Activated CD4-positive, CD25-positive, alpha-beta regulatory T cell treated with anti-CD3 and anti-CD28 coated beads, Interleukin-2, amount 50 U/mL, for 16 hours (primary cell): ENCODE results near the gene GRIN2A.
"Not testable (repeated sequence)": the region's sequence is repeated elsewhere in the genome, so short reads cannot be mapped to it uniquely, and the experiment has no call there.

Source experiments
- DNase-seq: peaks from one replicate; pipeline ENCODE4 v3.0.0-alpha.2; 2020; ENCODE audit warnings: low read depth, low spot score

Gene GRIN2A

GRCh38 chr16:9917691-9918090 is 264.5 kb downstream of the GRIN2A start:
- DNase-seq: no peak

- DNase-seq: no peak
These were observed 268.5 kb downstream of the GRIN2A start for GRCh38 chr16:9913604-9914326.

DNA sequence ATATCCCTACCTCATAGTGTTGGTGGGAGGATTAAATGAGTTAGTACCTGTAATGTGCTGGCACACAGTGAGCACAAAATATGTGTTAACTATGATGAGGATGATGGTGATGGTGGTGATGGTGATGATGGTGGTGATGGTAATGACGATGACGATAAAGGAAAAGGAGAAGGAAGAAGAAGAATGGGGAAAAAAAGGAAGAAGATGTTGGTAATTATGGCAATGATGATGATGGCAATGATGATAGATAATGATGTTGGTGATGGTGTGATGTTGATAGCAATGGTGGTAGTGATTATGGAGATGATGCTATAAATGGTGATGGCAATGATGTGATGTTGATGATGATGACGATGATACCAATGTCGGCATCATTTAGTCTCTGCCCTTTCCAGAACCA is 270.2 kb downstream of the GRIN2A start:
- no peak for DNase-seq

DNA sequence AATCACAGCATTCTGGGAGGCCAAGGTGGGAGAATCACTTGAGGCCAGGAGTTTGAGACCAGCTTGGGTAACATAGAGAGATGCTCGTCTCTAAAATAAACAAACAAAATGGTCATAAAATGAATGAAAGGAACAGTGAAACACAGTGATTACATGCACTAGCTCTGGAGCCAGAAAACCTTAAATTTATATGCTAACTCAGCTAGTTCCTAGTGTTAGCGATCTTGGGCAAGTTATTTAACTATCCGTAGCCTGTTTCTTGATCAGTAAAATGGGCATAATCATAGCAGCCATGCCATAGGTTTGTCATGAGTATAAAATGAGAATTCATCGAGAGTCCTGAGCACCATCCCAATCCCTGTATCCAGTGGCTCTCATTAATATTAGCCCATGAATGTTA is 271.0 kb downstream of the GRIN2A start:
- DNase-seq: no peak

- no peak for DNase-seq
These were observed 273.0 kb downstream of the GRIN2A start for GRCh38 chr16:9909072-9909825.

DNA sequence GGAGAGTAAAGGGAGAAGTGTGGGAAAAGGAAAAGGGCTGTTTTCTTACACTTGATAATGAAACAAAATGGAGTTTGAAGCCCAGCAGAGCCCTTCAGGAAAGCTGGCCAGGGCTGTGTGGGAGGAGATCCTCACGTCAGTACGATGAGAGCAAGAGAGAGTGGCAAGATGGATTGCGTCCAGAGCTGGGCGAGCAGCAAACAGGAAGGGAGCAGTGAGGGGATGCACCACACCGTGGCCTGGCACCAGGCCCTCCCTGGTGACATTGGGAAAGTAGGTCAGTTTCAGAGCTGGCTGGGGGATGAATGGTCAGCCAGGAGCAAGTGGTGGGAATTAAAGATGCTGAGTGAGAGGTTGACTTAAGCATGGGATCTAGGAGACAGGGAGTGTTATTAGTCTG is 273.6 kb downstream of the GRIN2A start:
- DNase-seq: no peak

GRCh38 chr16:9907752-9908151 is 274.5 kb downstream of the GRIN2A start:
- DNase-seq: no peak

DNA sequence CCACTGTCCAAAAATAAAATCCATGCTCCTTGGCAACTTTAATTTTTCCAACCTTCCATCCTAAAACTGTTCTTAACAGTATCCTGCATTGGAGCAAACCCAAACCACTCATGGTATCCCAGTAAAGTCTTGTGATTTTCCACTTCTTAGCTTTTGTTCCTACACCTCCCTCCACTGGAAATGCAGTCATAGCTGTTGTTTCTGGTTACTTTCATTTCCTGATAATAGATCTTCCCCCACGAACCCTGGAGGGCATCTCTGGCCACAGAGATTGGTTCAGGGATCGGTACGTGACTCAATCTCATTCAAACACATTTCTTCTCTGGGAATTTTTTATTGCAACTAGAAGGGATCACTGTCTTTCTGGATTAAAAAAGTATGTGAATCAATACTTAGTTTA is 276.0 kb downstream of the GRIN2A start:
- no peak for DNase-seq

DNA sequence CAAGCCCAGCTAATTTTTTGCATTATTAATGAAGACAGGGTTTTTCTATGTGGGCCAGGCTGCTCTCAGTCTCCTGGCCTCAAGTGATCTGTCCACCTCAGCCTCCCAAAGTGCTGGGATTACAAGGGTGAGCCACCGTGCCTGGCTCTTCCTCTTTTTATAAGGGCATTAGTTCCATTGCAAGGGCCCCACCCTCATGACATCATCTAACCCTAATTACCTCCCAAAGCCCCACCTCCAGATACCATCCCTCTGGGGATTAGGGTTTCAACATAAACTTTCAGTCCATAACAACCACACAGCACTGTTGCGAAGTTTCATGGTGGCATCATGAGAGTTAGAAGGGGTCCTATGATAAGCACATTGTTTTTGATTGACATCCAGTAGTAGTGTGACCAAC is 277.7 kb downstream of the GRIN2A start:
- DNase-seq: no peak

DNA sequence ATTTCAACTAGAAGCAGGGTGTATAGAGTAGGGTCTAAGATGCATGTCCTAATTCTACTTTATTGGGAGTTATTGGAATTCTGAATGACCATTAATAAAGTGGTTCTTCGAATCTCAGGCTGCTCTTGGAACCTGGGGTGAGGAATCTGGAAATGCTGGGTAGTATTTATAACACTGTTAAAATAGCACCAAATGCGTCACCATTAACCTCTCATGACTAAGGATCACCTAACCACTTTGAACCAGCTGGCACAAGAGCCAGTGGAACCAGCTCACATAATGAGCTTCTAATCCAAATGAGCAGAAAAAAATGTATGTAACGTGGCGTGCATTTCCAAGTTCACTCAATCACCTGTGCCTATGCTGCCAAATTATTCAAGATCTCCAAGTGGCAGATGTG is 281.7 kb downstream of the GRIN2A start:
- DNase-seq: no peak

- DNase-seq: no peak
These were observed 283.7 kb downstream of the GRIN2A start for GRCh38 chr16:9898555-9898954.

DNA sequence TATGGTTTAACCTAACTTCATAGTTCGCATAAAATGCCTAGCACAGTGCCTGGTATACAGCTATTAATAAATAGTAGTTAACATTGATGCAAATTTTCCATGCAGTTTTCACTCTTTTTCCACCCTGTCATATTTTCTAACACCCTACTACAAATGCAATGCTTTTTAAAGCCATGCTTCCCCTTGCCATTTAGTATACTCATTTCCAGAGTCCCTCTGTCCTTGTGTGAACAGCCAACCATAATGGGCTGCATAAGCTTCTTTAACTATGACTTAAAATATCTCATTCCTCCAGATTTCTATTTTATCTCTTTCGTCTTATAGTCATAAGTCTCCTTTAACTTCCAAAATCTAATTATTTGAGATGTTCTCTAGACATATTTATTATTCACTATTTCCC is 284.1 kb downstream of the GRIN2A start:
- DNase-seq: no peak

DNA sequence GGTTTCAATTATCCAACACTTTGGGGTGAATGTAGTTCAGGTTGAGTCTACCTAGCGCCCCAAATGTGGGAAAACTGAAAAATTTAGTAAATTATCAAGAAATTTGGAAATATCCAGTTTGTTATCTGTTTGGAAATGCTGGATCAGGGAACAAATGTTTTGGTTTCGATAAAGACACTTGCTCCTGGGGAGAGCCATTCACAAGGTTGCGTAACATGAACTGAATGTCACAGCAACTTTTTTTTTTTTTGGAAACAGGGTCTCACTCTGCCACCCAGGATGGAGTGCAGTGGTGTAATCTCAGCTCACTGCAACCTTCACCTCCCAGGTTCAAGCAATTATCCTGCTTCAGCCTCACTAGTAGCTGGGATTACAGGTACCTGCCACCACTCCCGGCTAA is 286.4 kb downstream of the GRIN2A start:
- DNase-seq: no peak

GRCh38 chr16:9885876-9886275 is 296.4 kb downstream of the GRIN2A start:
- no peak for DNase-seq

- no peak for DNase-seq
These were observed 296.8 kb downstream of the GRIN2A start for GRCh38 chr16:9885467-9885866.

- not testable (repeated sequence) for DNase-seq
These were observed 306.2 kb downstream of the GRIN2A start for GRCh38 chr16:9875981-9876380.

- no peak for DNase-seq
These were observed 308.0 kb downstream of the GRIN2A start for GRCh38 chr16:9874219-9874618.

DNA sequence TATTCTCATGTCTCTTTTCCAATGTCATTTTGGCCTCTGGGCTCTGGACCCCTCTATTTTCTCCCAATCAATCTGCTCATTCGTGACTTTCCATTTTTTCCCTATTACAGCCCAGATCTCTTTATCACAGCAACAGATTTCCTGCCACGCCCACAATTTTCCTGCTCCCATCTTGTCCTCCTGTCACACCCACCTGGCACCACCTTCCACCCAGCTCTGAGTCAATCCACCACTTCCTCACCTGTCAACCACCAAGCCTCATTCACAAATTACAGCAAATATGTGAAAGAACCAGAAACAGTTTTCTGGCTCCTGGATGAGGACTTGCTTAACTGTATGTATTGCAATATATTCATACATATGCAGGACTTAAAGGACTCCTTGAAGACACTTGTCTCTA is 311.3 kb downstream of the GRIN2A start:
- no peak for DNase-seq

- no peak for DNase-seq
These were observed 312.5 kb downstream of the GRIN2A start for GRCh38 chr16:9869776-9870175.

GRCh38 chr16:9868606-9869149 is 313.6 kb downstream of the GRIN2A start:
- DNase-seq: no peak

DNA sequence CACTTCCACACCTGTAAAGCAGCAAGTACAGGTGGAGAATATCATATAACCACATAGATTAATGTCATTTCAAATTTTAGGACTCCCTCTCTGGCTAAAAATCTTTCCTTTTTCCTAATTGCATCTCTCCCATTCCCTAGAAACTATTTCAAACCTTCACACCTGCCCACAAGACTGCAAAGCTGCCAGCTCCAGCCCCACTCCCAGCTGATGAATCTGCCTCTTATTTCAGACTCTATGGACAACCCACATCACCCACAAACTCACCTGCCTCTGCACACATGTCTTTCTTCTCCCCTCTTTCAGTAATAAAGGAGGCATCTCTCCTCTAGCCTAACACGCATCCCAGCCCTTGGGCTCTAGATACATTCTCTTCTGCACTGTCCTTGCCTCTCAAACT is 315.1 kb downstream of the GRIN2A start:
- DNase-seq: no peak

DNA sequence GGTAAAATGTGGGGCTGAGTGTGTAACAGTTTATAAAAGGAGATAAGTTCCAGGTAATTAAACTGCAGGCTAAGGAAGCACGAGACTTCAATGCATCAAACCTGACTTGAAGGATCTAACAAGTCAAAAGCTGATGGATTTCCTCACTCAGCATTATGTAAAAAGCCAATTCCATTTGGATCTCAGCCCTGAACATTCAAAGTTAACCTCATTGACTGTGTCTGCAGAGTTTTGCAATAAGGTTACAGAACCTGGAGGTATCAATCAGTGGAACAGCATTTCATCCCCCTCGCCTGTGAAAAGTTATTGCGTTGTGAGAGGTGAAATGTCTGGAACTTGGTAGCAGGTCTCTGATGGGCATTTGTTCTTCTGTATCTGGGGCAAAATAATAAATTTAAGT is 317.8 kb downstream of the GRIN2A start:
- DNase-seq: no peak

DNA sequence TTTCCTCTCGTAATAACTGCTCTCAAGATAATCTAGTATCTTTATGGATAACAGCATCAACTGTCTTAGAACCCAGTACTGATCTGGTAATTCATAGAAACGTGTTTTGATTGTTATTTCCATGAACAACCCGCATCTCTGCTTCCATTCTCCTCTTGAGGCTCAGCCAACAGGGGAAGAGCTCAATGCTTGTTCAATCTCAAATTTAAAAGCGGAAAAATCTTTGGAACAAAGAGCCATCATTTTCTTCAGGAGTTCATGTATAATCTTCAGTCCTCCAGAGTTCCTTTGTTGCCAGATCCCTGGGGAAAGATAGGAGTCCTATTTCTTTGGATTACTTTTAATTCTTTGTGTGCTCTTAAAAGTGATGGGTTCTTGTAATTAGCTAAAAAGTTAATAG is 319.9 kb downstream of the GRIN2A start:
- no peak for DNase-seq
